NCI-H2107 treated with DMSO at 0.1 percent for 48 hours (cell line): ENCODE results near the gene BLOC1S6.
A peak's percentile ranks its signal among the peaks of the same experiment; 100 is the strongest.

Source experiments
- DNase-seq: peaks from one replicate; lab custom pipeline; 2025; ENCODE audit not compliant: unreplicated experiment; lab: John Stamatoyannopoulos, UW

BLOC1S6 gene

GRCh38 chr15:45587863-45588170 lies 638 bp downstream of the BLOC1S6 start:
- no peak for DNase-seq

- no peak for DNase-seq
Observed at GRCh38 chr15:45588219-45588875, 1.2 kb downstream of the BLOC1S6 start.

GRCh38 chr15:45589256-45589655 lies 2.1 kb downstream of the BLOC1S6 start:
- no peak for DNase-seq

GRCh38 chr15:45594319-45594718 lies 7.1 kb downstream of the BLOC1S6 start:
- DNase-seq = no peak

GRCh38 chr15:45594835-45595530 lies 7.8 kb downstream of the BLOC1S6 start:
- no peak for DNase-seq

- no peak for DNase-seq
Observed at GRCh38 chr15:45603881-45604280, 16.7 kb downstream of the BLOC1S6 start.

GRCh38 chr15:45604326-45604725 lies 17.1 kb downstream of the BLOC1S6 start:
- no peak for DNase-seq

- no peak for DNase-seq
Observed at GRCh38 chr15:45606413-45606812, 19.2 kb downstream of the BLOC1S6 start.

GRCh38 chr15:45606841-45607240 lies 19.7 kb downstream of the BLOC1S6 start:
- no peak for DNase-seq

GRCh38 chr15:45611305-45611704 lies 24.1 kb downstream of the BLOC1S6 start:
- no peak for DNase-seq

- no peak for DNase-seq
Observed at GRCh38 chr15:45612790-45613415, 25.7 kb downstream of the BLOC1S6 start.

GRCh38 chr15:45616901-45617323 lies 29.7 kb downstream of the BLOC1S6 start:
- no peak for DNase-seq

- DNase-seq = peak; percentile 31
Observed at GRCh38 chr15:45618813-45619212, 31.6 kb downstream of the BLOC1S6 start.

GRCh38 chr15:45628136-45628535 lies 41.0 kb downstream of the BLOC1S6 start:
- DNase-seq = no peak

- DNase-seq = no peak
Observed at GRCh38 chr15:45630917-45631691, 43.9 kb downstream of the BLOC1S6 start.

- no peak for DNase-seq
Observed at GRCh38 chr15:45631776-45632175, 44.6 kb downstream of the BLOC1S6 start.

- no peak for DNase-seq
Observed at GRCh38 chr15:45634432-45635190, 47.4 kb downstream of the BLOC1S6 start, which contains the start of gene SQOR. Gene SQOR, plus strand, starts transcription at chr15:45635029. Its CDS starts 23,895 bp downstream, at chr15:45658924.

GRCh38 chr15:45635191-45635638 lies 48.0 kb downstream of the BLOC1S6 start:
- DNase-seq = no peak

GRCh38 chr15:45635763-45636292 lies 48.6 kb downstream of the BLOC1S6 start:
- no peak for DNase-seq

GRCh38 chr15:45637141-45637540 lies 50.0 kb downstream of the BLOC1S6 start:
- no peak for DNase-seq
